ENCODE data around the gene TPSD1.
"Not testable (repeated sequence)": the region's sequence is repeated elsewhere in the genome, so short reads cannot be mapped to it uniquely, and the experiment has no call there.

Gene TPSD1

DNA sequence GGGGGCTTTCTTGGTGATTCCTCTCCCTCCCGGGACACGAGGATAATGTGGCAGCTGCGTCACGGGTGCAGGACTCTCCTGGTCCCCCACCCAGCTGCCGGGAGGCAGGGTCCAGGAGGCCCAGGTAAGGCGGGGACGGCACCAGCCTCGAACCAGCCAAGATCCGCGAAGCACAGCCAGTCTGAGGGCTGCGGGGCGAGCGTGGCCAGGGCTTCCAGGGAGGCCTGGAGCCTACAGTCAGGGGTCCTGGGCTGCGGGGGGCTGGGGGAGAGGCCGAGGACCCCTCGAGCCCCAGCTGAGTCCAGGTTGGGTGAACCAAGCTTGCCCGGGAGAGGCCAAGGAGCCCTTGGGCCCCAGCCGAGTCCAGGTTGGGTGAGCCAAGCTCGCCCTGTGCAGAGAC is 10.0 kb downstream of the TPSD1 start:
- DNase-seq (ENCODE audit: low read depth, low spot score): no peak
- in situ Hi-C loops (cut with HindIII; ENCODE audit: low sequenced_read_pairs): no loop called here
- H3K4me3 ChIP-seq (ENCODE audit: low read depth, low read length): no peak overlapping the region
- TF ChIP-seq CTCF (IDR thresholded peaks at IDR 0.05; ENCODE audit: low read depth, low read length): no peak

- in situ Hi-C loops (cut with HindIII; ENCODE audit: low sequenced_read_pairs); DNase-seq (ENCODE audit: low read depth, low spot score); H3K4me3 ChIP-seq (ENCODE audit: low read depth, low read length): not testable (repeated sequence)
These were observed 13.5 kb downstream of the TPSD1 start for GRCh38 chr16:1269418-1269817.

- H3K4me3 ChIP-seq (ENCODE audit: low read depth, low read length): no peak overlapping the region
- in situ Hi-C loops (cut with HindIII; ENCODE audit: low sequenced_read_pairs): no loop called here
- TF ChIP-seq CTCF (IDR thresholded peaks at IDR 0.05; ENCODE audit: low read depth, low read length): no peak
These were observed 15.5 kb downstream of the TPSD1 start for GRCh38 chr16:1271380-1271723.

GRCh38 chr16:1271724-1272413 is 16.0 kb downstream of the TPSD1 start:
- H3K4me3 ChIP-seq (ENCODE audit: low read depth, low read length); in situ Hi-C loops (cut with HindIII; ENCODE audit: low sequenced_read_pairs); DNase-seq (ENCODE audit: low read depth, low spot score): not testable (repeated sequence)

More at GRCh38 chr16:1271380-1271723, 15.5 kb downstream of the TPSD1 start:
- DNase-seq (ENCODE audit: low read depth, low spot score): no peak

- DNase-seq (ENCODE audit: low read depth, low spot score): no peak
- TF ChIP-seq CTCF (IDR thresholded peaks at IDR 0.05; ENCODE audit: low read depth, low read length): no peak
- H3K4me3 ChIP-seq (ENCODE audit: low read depth, low read length): no peak overlapping the region
- in situ Hi-C loops (cut with HindIII; ENCODE audit: low sequenced_read_pairs): no loop called here
These were observed 16.8 kb downstream of the TPSD1 start for GRCh38 chr16:1272453-1273198.

GRCh38 chr16:1273816-1274215 is 17.9 kb downstream of the TPSD1 start:
- DNase-seq (ENCODE audit: low read depth, low spot score): no peak
- in situ Hi-C loops (cut with HindIII; ENCODE audit: low sequenced_read_pairs): no loop called here

DNA sequence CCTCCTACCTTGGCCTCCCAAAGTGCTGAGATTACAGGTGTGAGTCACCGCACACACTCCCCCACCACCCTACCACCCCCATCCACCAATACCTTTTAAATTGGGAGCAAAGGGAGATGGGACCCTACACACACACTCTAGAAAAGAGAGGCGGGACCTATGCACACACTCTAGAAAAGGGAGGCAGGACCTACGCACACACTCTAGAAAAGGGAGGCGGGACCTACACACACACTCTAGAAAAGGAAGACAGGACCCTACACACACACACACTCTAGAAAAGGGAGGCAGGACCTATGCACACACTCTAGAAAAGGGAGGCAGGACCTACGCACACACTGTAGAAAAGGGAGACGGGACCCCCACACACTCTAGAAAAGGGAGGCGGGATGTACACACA is 18.9 kb downstream of the TPSD1 start:
- TF ChIP-seq CTCF (IDR thresholded peaks at IDR 0.05; ENCODE audit: low read depth, low read length): no peak
- in situ Hi-C loops (cut with HindIII; ENCODE audit: low sequenced_read_pairs): no loop called here
- no peak overlapping the region for H3K4me3 ChIP-seq (ENCODE audit: low read depth, low read length)
- no peak for DNase-seq (ENCODE audit: low read depth, low spot score)

More at GRCh38 chr16:1273816-1274215, 17.9 kb downstream of the TPSD1 start:
- no peak for TF ChIP-seq CTCF (IDR thresholded peaks at IDR 0.05; ENCODE audit: low read depth, low read length)
- H3K4me3 ChIP-seq (ENCODE audit: low read depth, low read length): no peak overlapping the region
